Rectal smooth muscle tissue (tissue), 1 donor: Measurements from ENCODE around the gene SEMA4B.
"Not testable (repeated sequence)": the region's sequence is repeated elsewhere in the genome, so short reads cannot be mapped to it uniquely, and the experiment has no call there.

ENCODE experiments used
- H3K27ac ChIP-seq: one replicate; pipeline ENCODE4 v1.7.0; 2013; ENCODE audit warnings: low read depth, low read length, inconsistent platforms
- H3K27me3 ChIP-seq: one replicate; pipeline ENCODE4 v1.7.0; 2013; ENCODE audit warnings: low read length; ENCODE audit not compliant: control insufficient read depth, insufficient read depth
- H3K36me3 ChIP-seq: one replicate; pipeline ENCODE4 v1.7.0; 2013; ENCODE audit warnings: low read length; ENCODE audit not compliant: control insufficient read depth, insufficient read depth
- H3K4me1 ChIP-seq: one replicate; pipeline ENCODE4 v1.7.0; 2013; ENCODE audit warnings: low read length; ENCODE audit not compliant: control insufficient read depth, insufficient read depth
- H3K4me3 ChIP-seq: one replicate; pipeline ENCODE4 v1.7.0; 2013; ENCODE audit warnings: low read length
- H3K9ac ChIP-seq: one replicate; pipeline ENCODE4 v1.7.0; 2013; ENCODE audit warnings: low read length

The SEMA4B gene

DNA sequence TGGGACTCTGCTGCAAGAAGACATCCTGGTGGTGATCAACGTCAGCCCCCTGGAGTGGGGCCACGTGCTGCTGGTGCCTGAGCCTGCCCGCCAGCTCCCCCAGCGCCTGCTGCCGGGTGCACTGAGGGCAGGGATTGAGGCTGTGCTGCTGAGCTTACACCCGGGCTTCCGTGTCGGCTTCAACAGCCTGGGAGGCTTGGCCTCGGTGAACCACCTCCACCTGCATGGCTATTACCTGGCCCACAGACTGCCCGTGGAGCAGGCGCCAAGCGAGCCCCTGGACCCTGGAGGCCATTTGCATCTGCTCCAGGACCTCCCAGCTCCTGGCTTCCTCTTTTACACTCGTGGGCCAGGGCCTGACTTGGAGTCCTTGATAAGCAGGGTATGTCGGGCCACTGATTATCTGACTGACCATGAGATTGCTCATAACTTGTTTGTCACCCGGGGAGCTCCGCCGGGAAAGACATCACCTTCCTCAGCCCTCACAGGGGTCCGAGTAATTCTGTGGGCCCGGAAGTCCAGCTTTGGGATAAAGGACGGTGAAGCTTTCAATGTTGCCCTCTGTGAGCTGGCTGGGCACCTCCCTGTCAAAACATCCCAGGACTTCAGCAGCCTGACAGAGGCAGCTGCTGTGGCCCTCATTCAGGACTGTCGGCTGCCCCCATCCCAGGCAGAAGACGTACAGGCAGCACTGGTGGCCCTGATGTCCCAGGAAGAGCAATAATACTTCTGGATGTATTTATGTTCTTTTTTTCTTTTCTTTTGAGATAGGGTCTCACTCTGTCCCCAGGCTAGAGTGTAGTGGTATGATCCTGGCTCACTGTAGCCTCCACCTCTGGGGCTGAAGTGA is 40.4 kb downstream of the SEMA4B start:
- Histone ChIP-seq H3K4me3 (no peak overlapping the region), H3K36me3 (peaks cover 8% of the 10 kb centered on the region), H3K27ac (no peak overlapping the region), H3K9ac (no peak overlapping the region), H3K4me1 (no peaks in the 10 kb centered on the region), H3K27me3 (no peaks in the 10 kb centered on the region)

DNA sequence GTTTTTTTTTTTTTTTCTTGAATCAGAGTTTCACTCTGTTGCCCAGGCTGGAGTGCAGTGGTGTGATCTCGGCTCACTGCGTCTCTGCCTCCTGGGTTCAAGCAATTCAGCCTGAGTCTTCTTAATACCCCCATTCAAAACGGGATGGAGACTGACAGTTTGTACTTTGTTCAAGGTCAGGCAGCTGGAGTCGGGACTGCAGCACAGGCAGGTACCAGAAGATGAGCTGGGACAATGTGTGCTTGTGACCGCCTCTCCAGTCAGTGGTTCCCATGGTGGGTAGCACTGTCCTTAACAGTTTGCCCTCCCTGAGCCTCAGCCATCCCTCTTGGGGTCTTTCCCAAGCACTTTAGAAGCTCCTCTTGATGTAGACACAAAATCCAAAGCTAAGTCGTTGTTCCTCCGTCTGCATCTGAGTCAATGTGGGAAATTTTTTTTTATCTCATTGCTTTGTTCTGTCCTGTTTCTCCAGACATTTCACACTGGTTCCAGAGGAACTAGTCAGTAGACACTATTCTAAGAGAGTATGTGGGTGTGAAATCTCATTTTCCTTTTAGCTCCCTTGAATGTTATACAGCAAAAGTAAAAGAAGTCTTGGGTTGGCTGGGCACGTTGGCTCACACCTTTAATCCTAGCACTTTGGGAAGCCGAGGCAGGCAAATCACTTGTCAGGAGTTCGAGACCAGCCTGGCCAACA is 43.0 kb downstream of the SEMA4B start:
- Histone ChIP-seq H3K27me3 (no peaks in the 10 kb centered on the region), H3K4me3 (no peak overlapping the region), H3K27ac (no peak overlapping the region), H3K9ac (no peak overlapping the region), H3K4me1 (no peaks in the 10 kb centered on the region), H3K36me3 (peaks cover 2% of the 10 kb centered on the region)

DNA sequence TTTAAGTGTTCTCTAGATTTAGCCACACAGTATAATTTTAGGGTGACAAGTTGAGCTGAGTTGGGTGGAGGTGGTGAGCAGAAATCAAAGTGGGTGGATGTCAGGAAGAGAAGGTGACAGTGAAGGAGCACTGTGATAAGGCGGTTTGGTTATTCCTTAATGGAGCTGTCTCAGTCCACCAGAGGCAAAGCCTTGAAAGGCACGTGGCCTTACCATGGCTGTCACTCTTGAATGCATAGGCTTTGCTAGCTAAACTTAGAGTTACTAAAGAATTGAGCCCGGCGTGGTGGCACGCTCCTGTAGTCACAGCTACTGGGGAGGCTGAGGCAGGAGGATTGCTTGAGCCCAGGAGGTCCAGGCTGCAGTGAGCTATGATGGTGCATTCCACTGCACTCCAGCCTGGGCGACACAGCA is 47.7 kb downstream of the SEMA4B start:
- H3K4me3 ChIP-seq = peak overlapping the region; percentile 81
- H3K36me3 ChIP-seq = no peaks in the 10 kb centered on the region
- H3K4me1 ChIP-seq = no peaks in the 10 kb centered on the region
- H3K9ac ChIP-seq = no peak overlapping the region
- no peak overlapping the region for H3K27ac ChIP-seq
- H3K27me3 ChIP-seq = no peaks in the 10 kb centered on the region

DNA sequence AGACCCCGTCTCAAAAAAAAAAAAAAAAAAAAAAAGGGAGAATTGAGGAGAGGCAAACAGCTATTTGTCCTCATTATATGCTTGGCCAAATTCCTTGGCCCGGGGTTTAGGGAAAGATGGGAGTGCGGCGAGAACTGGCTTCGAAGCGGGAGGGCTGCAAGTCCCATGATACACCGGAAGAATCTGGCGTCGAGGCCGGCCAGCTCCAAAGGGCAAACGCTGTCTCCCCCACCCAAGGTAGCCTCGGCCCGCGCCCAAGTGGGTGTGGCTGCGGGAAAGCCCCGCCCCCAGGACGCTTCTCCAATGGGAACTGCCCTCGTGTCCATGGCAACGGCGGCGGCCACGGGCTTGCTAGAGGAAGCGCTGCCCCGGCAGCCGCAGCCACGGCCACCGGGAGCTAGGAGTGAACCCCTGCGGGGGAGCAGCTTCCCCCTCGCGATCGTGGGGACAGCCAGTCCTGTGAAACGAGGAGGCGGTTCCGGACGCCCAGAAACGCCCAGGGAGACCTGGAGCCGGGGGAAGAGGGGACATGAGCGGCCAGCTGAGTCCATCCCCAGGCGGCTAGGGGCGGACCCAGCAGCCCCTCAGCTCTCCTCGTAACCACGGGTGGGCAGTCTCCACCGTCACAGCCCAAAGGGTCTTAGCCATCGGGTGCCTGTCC is 48.2 kb downstream of the SEMA4B start, which contains the start of gene TTLL13:
TTLL13 (plus strand) TSS at position 354 of the 661 bp plus-strand sequence. CDS start 1,075 bp downstream, outside the sequence.
- no peaks in the 10 kb centered on the region for H3K36me3 ChIP-seq
- peak within 1 kb of the TSS; percentile 81 for H3K4me3 ChIP-seq
- H3K9ac ChIP-seq = no peak within 1 kb of the TSS
- no peaks in the 10 kb centered on the region for H3K4me1 ChIP-seq
- no peaks in the 10 kb centered on the region for H3K27me3 ChIP-seq
- peak within 1 kb of the TSS; percentile 43 for H3K27ac ChIP-seq

DNA sequence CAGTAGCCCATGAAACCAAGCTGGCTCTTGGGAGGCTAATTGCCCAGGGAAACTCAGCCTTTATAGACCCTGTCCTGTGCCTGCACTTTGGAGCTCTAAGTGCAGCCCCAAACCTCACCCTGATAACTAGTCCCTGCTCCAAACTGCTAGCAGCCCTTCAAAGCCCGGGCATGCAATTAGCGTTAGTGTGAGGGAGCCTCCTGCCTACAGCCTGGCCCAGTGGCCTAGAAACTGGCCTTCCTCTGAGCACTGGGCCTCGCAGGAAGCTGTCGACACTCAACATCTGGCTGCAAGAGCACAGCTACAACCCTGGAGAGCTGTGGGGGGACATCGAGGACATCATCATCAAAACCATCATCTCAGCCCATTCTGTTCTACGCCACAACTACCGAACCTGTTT is 56.6 kb downstream of the SEMA4B start:
- H3K4me1 ChIP-seq = no peaks in the 10 kb centered on the region
- no peak overlapping the region for H3K27ac ChIP-seq
- H3K36me3 ChIP-seq = no peaks in the 10 kb centered on the region

DNA sequence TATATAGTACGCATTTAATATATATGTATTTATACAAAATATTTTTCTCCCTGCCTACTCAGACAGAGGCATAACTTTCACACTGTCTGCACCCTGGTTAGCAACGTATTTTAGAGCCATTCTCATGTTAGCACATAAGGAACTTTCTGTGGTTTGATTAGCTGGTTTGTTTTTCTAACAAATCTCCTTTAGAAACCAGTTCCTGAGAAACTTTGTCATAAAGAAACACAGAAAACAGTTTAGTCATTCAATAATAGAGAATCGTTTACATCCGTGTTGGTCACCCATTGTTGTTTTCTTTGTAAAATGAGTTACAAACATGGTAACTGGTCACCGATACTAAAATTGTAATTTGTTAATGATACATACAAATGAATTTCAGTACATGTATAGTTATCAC is 58.4 kb downstream of the SEMA4B start:
- H3K9ac ChIP-seq = no peak overlapping the region
- H3K36me3 ChIP-seq = no peaks in the 10 kb centered on the region
- no peak overlapping the region for H3K4me3 ChIP-seq
- H3K4me1 ChIP-seq = peaks cover under 1% of the 10 kb centered on the region
- no peak overlapping the region for H3K27ac ChIP-seq
- no peaks in the 10 kb centered on the region for H3K27me3 ChIP-seq

More for the DNA sequence above, 56.6 kb downstream of the SEMA4B start:
- H3K27me3 ChIP-seq = no peaks in the 10 kb centered on the region
- no peak overlapping the region for H3K4me3 ChIP-seq
- H3K9ac ChIP-seq = no peak overlapping the region

DNA sequence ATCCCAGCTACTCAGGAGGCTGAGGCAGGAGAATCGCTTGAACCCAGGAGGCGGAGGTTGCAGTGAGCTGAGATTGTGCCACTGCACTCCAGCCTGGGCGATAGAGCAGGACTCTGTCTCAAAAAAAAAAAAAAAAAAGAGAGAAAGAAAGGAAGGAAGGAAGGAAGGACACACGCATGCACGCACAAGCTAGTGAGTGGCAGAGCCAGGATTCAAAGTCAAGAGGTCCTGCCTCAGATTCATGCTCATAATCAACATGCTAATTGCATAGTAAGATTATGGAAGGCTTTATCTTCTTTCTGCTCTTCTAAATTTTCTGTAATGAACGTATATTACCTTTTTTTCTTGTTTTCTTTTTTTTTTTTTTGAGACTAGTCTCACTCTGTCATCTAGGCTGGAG is 59.6 kb downstream of the SEMA4B start:
- not testable (repeated sequence) for H3K36me3 ChIP-seq, H3K4me1 ChIP-seq, H3K9ac ChIP-seq, H3K27me3 ChIP-seq, H3K27ac ChIP-seq, H3K4me3 ChIP-seq

DNA sequence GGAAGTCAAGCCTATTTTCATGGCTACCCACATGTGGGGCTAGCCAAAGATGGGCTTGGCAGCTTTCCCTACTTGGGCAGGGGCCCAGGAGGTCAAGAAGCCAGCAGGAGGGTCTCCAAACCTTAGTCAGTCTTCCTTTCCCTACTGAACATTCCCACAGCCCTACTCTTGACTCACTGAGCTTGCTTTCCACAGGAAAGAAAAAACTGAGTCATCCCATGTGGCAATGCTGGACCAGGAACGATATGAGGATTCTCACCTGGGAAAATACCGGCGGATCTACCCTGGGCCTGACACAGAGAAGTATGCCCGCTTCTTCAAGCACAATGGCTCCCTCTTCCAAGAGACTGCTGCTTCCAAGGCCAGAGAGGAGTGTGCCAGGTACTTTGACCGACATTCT is 60.7 kb downstream of the SEMA4B start:
- H3K4me3 ChIP-seq = no peak overlapping the region
- peaks cover 10% of the 10 kb centered on the region for H3K4me1 ChIP-seq
- H3K27me3 ChIP-seq = no peaks in the 10 kb centered on the region
- H3K27ac ChIP-seq = no peak overlapping the region
- H3K9ac ChIP-seq = no peak overlapping the region
- no peaks in the 10 kb centered on the region for H3K36me3 ChIP-seq

DNA sequence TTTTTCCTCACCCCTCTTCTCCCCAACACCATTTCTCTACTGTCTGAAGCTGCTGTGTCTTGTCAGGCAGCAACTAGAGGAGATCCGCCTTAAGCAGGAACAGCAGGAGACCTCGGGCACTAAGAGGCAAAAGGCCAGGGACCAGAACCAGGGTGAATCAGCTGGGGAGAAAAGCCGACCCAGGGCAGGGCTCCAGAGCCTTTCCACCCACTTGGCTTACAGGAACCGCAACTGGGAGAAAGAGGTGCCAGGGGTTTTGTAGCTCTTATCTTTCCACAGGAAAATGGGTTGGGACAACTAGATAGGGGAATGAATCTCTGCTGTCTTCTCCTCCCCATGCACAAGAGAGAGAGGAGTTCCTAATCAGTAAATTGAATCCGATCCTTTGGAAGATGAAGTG is 61.3 kb downstream of the SEMA4B start:
- Histone ChIP-seq H3K4me3 (no peak overlapping the region), H3K4me1 (peaks cover 16% of the 10 kb centered on the region), H3K27me3 (no peaks in the 10 kb centered on the region), H3K36me3 (no peaks in the 10 kb centered on the region), H3K9ac (no peak overlapping the region), H3K27ac (no peak overlapping the region)

DNA sequence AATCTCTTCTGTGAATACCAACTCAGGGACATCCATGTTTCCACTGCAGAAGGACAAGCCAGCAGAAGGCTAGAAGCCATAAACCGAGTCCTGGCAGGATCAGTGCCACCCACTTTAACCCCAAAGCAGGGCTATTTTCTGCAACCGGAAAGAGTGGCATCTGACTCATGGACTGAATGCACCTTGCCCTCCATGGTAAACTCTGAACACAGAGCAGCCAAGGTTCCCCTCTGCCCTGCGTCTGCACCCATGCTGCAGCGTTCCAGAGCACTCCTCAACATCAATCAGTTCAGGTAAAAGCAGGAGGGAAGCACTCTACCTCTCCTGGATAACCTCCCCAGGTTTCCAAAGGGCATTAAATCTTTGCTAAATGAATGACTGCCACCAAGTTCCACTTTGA is 63.5 kb downstream of the SEMA4B start:
- Histone ChIP-seq H3K4me1 (peaks cover 18% of the 10 kb centered on the region), H3K36me3 (peaks cover 3% of the 10 kb centered on the region), H3K27me3 (no peaks in the 10 kb centered on the region), H3K27ac (peak overlapping the region; percentile 81), H3K9ac (peak overlapping the region; percentile 42), H3K4me3 (peak overlapping the region; percentile 73)

DNA sequence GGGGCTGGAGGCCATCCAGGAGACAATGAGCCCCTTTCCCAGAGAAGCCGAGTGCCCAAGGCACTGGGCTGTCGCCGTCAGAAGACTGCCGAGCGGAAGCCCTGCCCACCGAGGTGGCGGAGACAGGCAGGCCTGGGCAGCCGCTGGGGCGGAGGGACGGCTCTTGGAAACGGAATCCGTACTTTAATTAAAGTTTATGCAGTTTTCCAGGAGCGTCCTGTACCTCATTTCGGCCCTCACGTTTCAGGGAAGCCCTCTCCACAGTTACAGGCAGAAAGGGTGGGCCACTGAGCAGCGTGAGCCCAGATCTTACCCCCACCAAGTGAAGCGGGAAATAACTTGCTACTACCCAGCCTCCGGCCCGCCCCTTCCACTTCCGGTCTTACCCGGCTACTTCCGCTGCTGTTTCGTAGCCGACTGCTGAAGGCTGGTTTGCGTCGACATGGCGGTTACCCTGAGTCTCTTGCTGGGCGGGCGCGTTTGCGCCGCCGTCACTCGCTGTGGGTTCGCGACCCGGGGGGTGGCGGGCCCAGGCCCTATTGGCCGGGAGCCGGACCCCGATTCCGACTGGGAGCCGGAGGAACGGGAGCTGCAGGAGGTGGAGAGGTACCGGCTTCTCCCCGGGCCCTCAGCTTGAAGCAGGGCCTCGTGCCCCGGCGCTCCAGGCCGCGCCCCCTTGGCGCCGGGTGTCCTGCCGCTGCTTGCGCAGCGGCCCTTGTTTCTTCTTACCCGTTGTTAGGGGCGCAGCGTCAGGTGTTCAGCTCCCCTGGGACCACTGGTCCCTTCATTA is 64.3 kb downstream of the SEMA4B start, which contains the start of gene NGRN:
NGRN (plus strand) TSS at position 402 of the 790 bp plus-strand sequence; CDS start at position 443, 41 bp downstream.
- Histone ChIP-seq H3K36me3 (peaks cover 8% of the 10 kb centered on the region), H3K27me3 (no peaks in the 10 kb centered on the region), H3K27ac (peak within 1 kb of the TSS; percentile 81), H3K9ac (peak within 1 kb of the TSS; percentile 42), H3K4me3 (peak within 1 kb of the TSS; percentile 73), H3K4me1 (peaks cover 18% of the 10 kb centered on the region)

DNA sequence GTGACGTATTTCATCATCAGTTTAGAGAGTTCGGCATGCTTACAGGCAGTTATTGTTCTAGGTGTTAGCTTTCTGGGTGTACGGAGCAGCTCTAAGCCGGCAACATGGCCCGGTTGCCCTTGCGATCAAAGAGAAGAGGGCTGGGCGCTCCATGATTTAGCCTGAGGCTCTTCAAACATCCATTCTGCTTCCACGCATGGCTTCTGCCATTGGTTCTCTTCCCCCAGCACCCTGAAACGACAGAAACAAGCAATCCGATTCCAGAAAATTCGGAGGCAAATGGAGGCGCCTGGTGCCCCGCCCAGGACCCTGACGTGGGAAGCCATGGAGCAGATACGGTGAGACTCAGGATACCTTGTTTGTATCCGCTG is 64.9 kb downstream of the SEMA4B start:
- Histone ChIP-seq H3K27ac (peak overlapping the region; percentile 81), H3K27me3 (no peaks in the 10 kb centered on the region), H3K36me3 (peaks cover 11% of the 10 kb centered on the region), H3K9ac (peak overlapping the region; percentile 26), H3K4me1 (peaks cover 18% of the 10 kb centered on the region), H3K4me3 (peak overlapping the region; percentile 73)
